Neural crest cell (in vitro differentiated cells): ENCODE data around the gene FGF12. TPM values are rescaled to one million over a fixed set of nuclear protein-coding genes. Genes with fewer than 3 reads are reported as not detected.

Experiments
- DNase-seq: peaks from one replicate; pipeline ENCODE4 v3.0.0; 2021; ENCODE audit warnings: low read depth, mixed read lengths, low spot score
- H3K27ac Mint-ChIP-seq: one replicate; pipeline ENCODE4 v1.8.0; 2021; ENCODE audit warnings: mild to moderate bottlenecking, mixed read lengths; ENCODE audit not compliant: unreplicated experiment
- H3K27me3 Mint-ChIP-seq: 2 replicates; pipeline ENCODE4 v1.8.0; 2021; ENCODE audit warnings: low read depth, mild to moderate bottlenecking, mixed read lengths
- H3K36me3 Mint-ChIP-seq: 2 replicates; pipeline ENCODE4 v1.8.0; 2021; ENCODE audit warnings: low read depth, mild to moderate bottlenecking, mixed read lengths
- H3K4me1 Mint-ChIP-seq: 2 replicates; pipeline ENCODE4 v1.8.0; 2021; ENCODE audit warnings: mixed read lengths
- H3K4me3 Mint-ChIP-seq: one replicate; pipeline ENCODE4 v1.8.0; 2021; ENCODE audit warnings: mild to moderate bottlenecking, mixed read lengths
- H3K9me3 Mint-ChIP-seq: 2 replicates; pipeline ENCODE4 v1.8.0; 2021; ENCODE audit warnings: mixed read lengths
- CTCF ChIP-seq: fragments of 200-600 bp; sonication (generic); conservative IDR thresholded peaks from 2 replicates; pipeline ENCODE4 v1.5.0; 2021; ENCODE audit warnings: antibody characterized with exemption, mild to moderate bottlenecking
- total RNA-seq: library from RNA; stranded (reverse); gene quantifications from 2 replicates; pipeline ENCODE4 v1.2.1, GENCODE V29; 2021

FGF12 gene
- total RNA-seq, 1 donor from 2014 or later = 4.0 TPM

GRCh38 chr3:192684151-192684550 is 43.2 kb downstream of the FGF12 start:
- Mint-ChIP-seq H3K9me3 (no peaks in the 10 kb centered on the region), H3K36me3 (no peaks in the 10 kb centered on the region), H3K4me1 (no peaks in the 10 kb centered on the region), H3K27ac (no peak overlapping the region), H3K4me3 (no peak overlapping the region), H3K27me3 (no peaks in the 10 kb centered on the region)
- no peak for DNase-seq
- no peak for TF ChIP-seq CTCF

GRCh38 chr3:192675958-192676649 is 51.2 kb downstream of the FGF12 start:
- Mint-ChIP-seq H3K4me1 (no peaks in the 10 kb centered on the region), H3K27ac (no peak overlapping the region), H3K36me3 (no peaks in the 10 kb centered on the region), H3K4me3 (no peak overlapping the region), H3K27me3 (no peaks in the 10 kb centered on the region), H3K9me3 (peaks cover 3% of the 10 kb centered on the region)
- TF ChIP-seq CTCF = no peak
- no peak for DNase-seq

- no peaks in the 10 kb centered on the region for H3K27me3 Mint-ChIP-seq
Observed at GRCh38 chr3:192655628-192656027, 71.7 kb downstream of the FGF12 start.

GRCh38 chr3:192655040-192655439 is 72.3 kb downstream of the FGF12 start:
- Mint-ChIP-seq H3K27ac (no peak overlapping the region), H3K36me3 (no peaks in the 10 kb centered on the region), H3K27me3 (no peaks in the 10 kb centered on the region), H3K9me3 (peaks cover 3% of the 10 kb centered on the region), H3K4me1 (no peaks in the 10 kb centered on the region), H3K4me3 (no peak overlapping the region)
- TF ChIP-seq CTCF = no peak
- DNase-seq = no peak

More at GRCh38 chr3:192655628-192656027, 71.7 kb downstream of the FGF12 start:
- Mint-ChIP-seq H3K36me3 (no peaks in the 10 kb centered on the region), H3K27ac (no peak overlapping the region), H3K4me3 (no peak overlapping the region), H3K9me3 (peaks cover 3% of the 10 kb centered on the region), H3K4me1 (no peaks in the 10 kb centered on the region)
- TF ChIP-seq CTCF = no peak
- no peak for DNase-seq

GRCh38 chr3:192653862-192654261 is 73.5 kb downstream of the FGF12 start:
- TF ChIP-seq CTCF = no peak
- Mint-ChIP-seq H3K4me3 (no peak overlapping the region), H3K27me3 (no peaks in the 10 kb centered on the region), H3K36me3 (no peaks in the 10 kb centered on the region), H3K9me3 (no peaks in the 10 kb centered on the region), H3K27ac (no peak overlapping the region), H3K4me1 (no peaks in the 10 kb centered on the region)
- DNase-seq = no peak
